Activated B cell treated with CpG ODN at 0.5 μM for 24 hours (primary cell): ENCODE results near the gene RABL2B. TPM values are rescaled to one million over a fixed set of nuclear protein-coding genes. Genes with fewer than 3 reads are reported as not detected.

Experiments used
- ATAC-seq: fragments of 200-7000 bp; cut with Tn5 transposase; one replicate; pipeline ENCODE4 v1.10.0; 2021; ENCODE audit warnings: low read depth, mild to moderate bottlenecking, moderate library complexity
- CTCF ChIA-PET: fragments of 350-600 bp; sonication (Branson Sonifier 250); formaldehyde crosslinking; loops from one replicate; lab custom pipeline; 2021; ENCODE audit warnings: antibody characterized with exemption; lab: Charles Lee
- POLR2A ChIA-PET: fragments of 350-600 bp; sonication (Branson Sonifier 250); formaldehyde crosslinking; loops from one replicate; lab custom pipeline; 2021; ENCODE audit warnings: antibody characterized with exemption; lab: Charles Lee
- DNase-seq: peaks from one replicate; pipeline ENCODE4 v3.0.0; 2022
- H3K27ac Mint-ChIP-seq: one replicate; pipeline ENCODE4 v1.8.0; 2020; ENCODE audit warnings: mixed read lengths
- H3K27me3 Mint-ChIP-seq: one replicate; pipeline ENCODE4 v1.8.0; 2021; ENCODE audit warnings: mixed read lengths
- H3K36me3 Mint-ChIP-seq: one replicate; pipeline ENCODE4 v1.8.0; 2021; ENCODE audit warnings: low read depth, mixed read lengths
- H3K4me1 Mint-ChIP-seq: one replicate; pipeline ENCODE4 v1.8.0; 2021; ENCODE audit warnings: mixed read lengths
- H3K4me3 Mint-ChIP-seq: one replicate; pipeline ENCODE4 v1.8.0; 2020; ENCODE audit warnings: mild to moderate bottlenecking, mixed read lengths
- H3K9me3 Mint-ChIP-seq: one replicate; pipeline ENCODE4 v1.8.0; 2020; ENCODE audit warnings: mixed read lengths
- CTCF ChIP-seq: fragments of 200-600 bp; IDR thresholded peaks from one replicate; pipeline ENCODE4 v1.8.0; 2022; ENCODE audit warnings: antibody characterized with exemption, mild to moderate bottlenecking
- intact Hi-C: fragments of 100-400 bp; cut with micrococcal nuclease; formaldehyde crosslinking; loops from one replicate; pipeline ENCODE4 v1.15.1; 2024
- total RNA-seq: library from RNA; stranded (reverse); gene quantifications from 2 replicates; pipeline ENCODE4 v1.2.3, GENCODE V29; 2022

RABL2B gene
- total RNA-seq, 1 donor from 2014 or later: 62.5 TPM

GRCh38 chr22:50730941-50731661, 52.3 kb downstream of the RABL2B start:
- Mint-ChIP-seq H3K36me3 (no peaks in the 10 kb centered on the region), H3K4me1 (peaks cover 6% of the 10 kb centered on the region), H3K27me3 (peaks cover 4% of the 10 kb centered on the region), H3K27ac (no peak overlapping the region), H3K9me3 (no peaks in the 10 kb centered on the region), H3K4me3 (no peak overlapping the region)
- no peak for TF ChIP-seq CTCF
- POLR2A ChIA-PET: no interaction called here
- CTCF ChIA-PET: no interaction called here
- DNase-seq (no peak), ATAC-seq (no peak)
- intact Hi-C loops: no loop called here

- ATAC-seq: no peak
- ChIA-PET POLR2A (no interaction called here), CTCF (no interaction called here)
- TF ChIP-seq CTCF: no peak
- no peaks in the 10 kb centered on the region for H3K36me3 Mint-ChIP-seq
- no peak overlapping the region for H3K4me3 Mint-ChIP-seq
- peaks cover 6% of the 10 kb centered on the region for H3K4me1 Mint-ChIP-seq
- H3K9me3 Mint-ChIP-seq: no peaks in the 10 kb centered on the region
- no peak overlapping the region for H3K27ac Mint-ChIP-seq
- intact Hi-C loops: no loop called here
- DNase-seq: no peak
- peaks cover 4% of the 10 kb centered on the region for H3K27me3 Mint-ChIP-seq
These were observed 53.2 kb downstream of the RABL2B start for GRCh38 chr22:50730013-50730891.

GRCh38 chr22:50729391-50730012, 53.9 kb downstream of the RABL2B start:
- TF ChIP-seq CTCF: no peak
- Mint-ChIP-seq H3K27ac (no peak overlapping the region), H3K4me3 (no peak overlapping the region), H3K9me3 (no peaks in the 10 kb centered on the region), H3K27me3 (peaks cover 2% of the 10 kb centered on the region), H3K36me3 (no peaks in the 10 kb centered on the region), H3K4me1 (peaks cover 6% of the 10 kb centered on the region)
- no peak for ATAC-seq
- ChIA-PET CTCF (no interaction called here), POLR2A (no interaction called here)
- intact Hi-C loops: no loop called here
- no peak for DNase-seq

GRCh38 chr22:50728523-50728931, 54.9 kb downstream of the RABL2B start:
- Mint-ChIP-seq H3K9me3 (no peaks in the 10 kb centered on the region), H3K36me3 (no peaks in the 10 kb centered on the region), H3K4me3 (no peak overlapping the region), H3K4me1 (peaks cover 13% of the 10 kb centered on the region), H3K27ac (no peak overlapping the region), H3K27me3 (no peaks in the 10 kb centered on the region)
- intact Hi-C loops: no loop called here
- DNase-seq (no peak), ATAC-seq (no peak)
- ChIA-PET CTCF (no interaction called here), POLR2A (no interaction called here)
- no peak for TF ChIP-seq CTCF
